ENCODE data around the gene NMNAT2.

- TF ChIP-seq EZH2phosphoT487 (IDR thresholded peaks at IDR 0.05; ENCODE audit: insufficient read depth, low read depth) (no peak), EZH2 (IDR thresholded peaks at IDR 0.05; ENCODE audit: insufficient read depth, poor library complexity, severe bottlenecking) (no peak)
These were observed 42.8 kb downstream of the NMNAT2 start for GRCh38 chr1:183375381-183375780.

Measured in GM23248 (cell line).